WTC11 (cell line): Measurements from ENCODE around the gene MED9. TPM values are rescaled to one million over a fixed set of nuclear protein-coding genes. Genes with fewer than 3 reads are reported as not detected.

Experiments
- ATAC-seq: fragments of 200-7000 bp; cut with Tn5 transposase; 2 replicates; pipeline ENCODE4 v1.10.0; 2021; ENCODE audit warnings: mild to moderate bottlenecking, moderate library complexity
- CTCF ChIA-PET: fragments of 300-600 bp; sonication (Branson Sonifier 250); formaldehyde crosslinking; loops from one replicate; lab custom pipeline; 2021; ENCODE audit warnings: antibody characterized with exemption; lab: Charles Lee
- POLR2A ChIA-PET: fragments of 350-600 bp; sonication (Branson Sonifier 250); formaldehyde crosslinking; loops from one replicate; lab custom pipeline; 2021; ENCODE audit warnings: antibody characterized with exemption; lab: Charles Lee
- DNase-seq: peaks from one replicate; pipeline ENCODE4 v3.0.0; 2021; ENCODE audit warnings: low spot score
- H3K27ac Mint-ChIP-seq: 2 replicates; pipeline ENCODE4 v1.8.0; 2021; ENCODE audit warnings: mixed read lengths
- H3K27me3 Mint-ChIP-seq: 2 replicates; pipeline ENCODE4 v1.8.0; 2021; ENCODE audit warnings: low read depth, mild to moderate bottlenecking, moderate library complexity, mixed read lengths
- H3K36me3 Mint-ChIP-seq: 2 replicates; pipeline ENCODE4 v1.8.0; 2021; ENCODE audit warnings: mixed read lengths
- H3K4me1 Mint-ChIP-seq: 2 replicates; pipeline ENCODE4 v1.8.0; 2022; ENCODE audit warnings: mixed read lengths
- H3K4me3 Mint-ChIP-seq: 2 replicates; pipeline ENCODE4 v1.8.0; 2021; ENCODE audit warnings: mild to moderate bottlenecking, moderate library complexity, mixed read lengths
- H3K9me3 Mint-ChIP-seq: 2 replicates; pipeline ENCODE4 v1.8.0; 2021; ENCODE audit warnings: mixed read lengths
- CBFB ChIP-seq: sonication (generic); formaldehyde crosslinking; IDR thresholded peaks from 2 replicates; pipeline ENCODE4 v1.8.1; 2022; ENCODE audit warnings: mild to moderate bottlenecking, low read depth, missing genetic modification reagents
- CREB1 ChIP-seq: sonication (generic); formaldehyde crosslinking; IDR thresholded peaks from 2 replicates; pipeline ENCODE4 v1.8.0; 2023; ENCODE audit warnings: mild to moderate bottlenecking, missing genetic modification reagents
- ELF4 ChIP-seq: sonication (generic); formaldehyde crosslinking; IDR thresholded peaks from 2 replicates; pipeline ENCODE4 v1.8.1; 2022; ENCODE audit warnings: low read depth, mild to moderate bottlenecking, moderate library complexity, missing genetic modification reagents
- GRHL2 ChIP-seq: fragments of 250-450 bp; sonication (Bioruptor Pico); IDR thresholded peaks from 2 replicates; pipeline ENCODE4 v1.8.0; 2022; ENCODE audit warnings: mild to moderate bottlenecking, moderate library complexity; ENCODE audit not compliant: insufficient replicate concordance, severe bottlenecking
- GTF2I ChIP-seq: fragments of 250-450 bp; sonication (Bioruptor Pico); conservative IDR thresholded peaks from 2 replicates; pipeline ENCODE4 v1.4.0; 2021; ENCODE audit warnings: mild to moderate bottlenecking
- KAT7 ChIP-seq: sonication (generic); formaldehyde crosslinking; IDR thresholded peaks from 2 replicates; pipeline ENCODE4 v1.8.1; 2023; ENCODE audit warnings: missing genetic modification reagents, mild to moderate bottlenecking, borderline replicate concordance
- NFYB ChIP-seq: sonication (generic); formaldehyde crosslinking; conservative IDR thresholded peaks from 2 replicates; pipeline ENCODE4 v1.8.0; 2022; ENCODE audit warnings: low read depth, missing genetic modification reagents
- SMAD4 ChIP-seq: sonication (generic); formaldehyde crosslinking; IDR thresholded peaks from 2 replicates; pipeline ENCODE4 v1.8.0; 2022; ENCODE audit warnings: mild to moderate bottlenecking, missing genetic modification reagents
- total RNA-seq: library from RNA; stranded (reverse); gene quantifications from 3 replicates; pipeline ENCODE4 v1.2.3, GENCODE V29; 2021
- TF ChIP-seq, protein P1 (sequence below): sonication (generic); formaldehyde crosslinking; IDR thresholded peaks from 2 replicates; pipeline ENCODE4 v1.8.0; 2022; ENCODE audit warnings: missing genetic modification reagents
- TF ChIP-seq, protein P2 (sequence below): fragments of 250-450 bp; sonication (Bioruptor Pico); IDR thresholded peaks from 2 replicates; pipeline ENCODE4 v1.8.0; 2021; ENCODE audit warnings: mild to moderate bottlenecking
- TF ChIP-seq, protein P3 (sequence below): sonication (generic); formaldehyde crosslinking; IDR thresholded peaks from 2 replicates; pipeline ENCODE4 v1.8.1; 2022; ENCODE audit warnings: mild to moderate bottlenecking, moderate library complexity, missing genetic modification reagents
- TF ChIP-seq, protein P4 (sequence below): sonication (generic); formaldehyde crosslinking; conservative IDR thresholded peaks from 2 replicates; pipeline ENCODE4 v1.8.1; 2023; ENCODE audit warnings: mild to moderate bottlenecking, low read depth, missing genetic modification reagents, moderate library complexity

The MED9 gene
- total RNA-seq, 1 experiment from 2014 or later = 21.1 TPM

DNA sequence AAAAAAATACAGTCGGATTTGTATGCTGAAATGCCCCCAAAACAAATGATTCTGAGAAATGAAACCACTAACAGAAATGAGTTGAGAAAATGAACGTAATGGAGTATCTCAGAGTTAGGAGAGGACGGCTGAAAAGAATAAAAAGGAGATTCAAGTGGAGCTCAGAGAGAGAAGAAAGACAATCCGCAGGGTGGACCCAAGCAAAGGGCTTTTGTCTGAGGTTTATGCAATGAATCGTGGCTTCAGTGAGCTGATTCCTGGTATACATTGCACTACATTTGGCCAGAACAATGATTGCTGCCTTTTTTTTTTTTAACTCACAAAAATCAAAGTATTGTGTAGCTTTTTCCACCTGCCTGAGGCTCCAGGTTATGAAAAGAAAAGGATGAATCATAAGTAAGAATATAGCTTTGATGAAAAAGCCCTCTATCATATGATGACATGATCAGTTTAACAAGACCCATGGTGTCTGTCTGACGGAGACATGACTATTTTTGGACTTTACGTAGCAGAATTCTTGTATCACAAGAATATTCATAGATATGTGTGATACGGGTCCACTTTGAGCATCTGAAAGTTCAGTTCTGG is 4.4 kb upstream of the MED9 start (continued):
- TF ChIP-seq, protein P1, sequence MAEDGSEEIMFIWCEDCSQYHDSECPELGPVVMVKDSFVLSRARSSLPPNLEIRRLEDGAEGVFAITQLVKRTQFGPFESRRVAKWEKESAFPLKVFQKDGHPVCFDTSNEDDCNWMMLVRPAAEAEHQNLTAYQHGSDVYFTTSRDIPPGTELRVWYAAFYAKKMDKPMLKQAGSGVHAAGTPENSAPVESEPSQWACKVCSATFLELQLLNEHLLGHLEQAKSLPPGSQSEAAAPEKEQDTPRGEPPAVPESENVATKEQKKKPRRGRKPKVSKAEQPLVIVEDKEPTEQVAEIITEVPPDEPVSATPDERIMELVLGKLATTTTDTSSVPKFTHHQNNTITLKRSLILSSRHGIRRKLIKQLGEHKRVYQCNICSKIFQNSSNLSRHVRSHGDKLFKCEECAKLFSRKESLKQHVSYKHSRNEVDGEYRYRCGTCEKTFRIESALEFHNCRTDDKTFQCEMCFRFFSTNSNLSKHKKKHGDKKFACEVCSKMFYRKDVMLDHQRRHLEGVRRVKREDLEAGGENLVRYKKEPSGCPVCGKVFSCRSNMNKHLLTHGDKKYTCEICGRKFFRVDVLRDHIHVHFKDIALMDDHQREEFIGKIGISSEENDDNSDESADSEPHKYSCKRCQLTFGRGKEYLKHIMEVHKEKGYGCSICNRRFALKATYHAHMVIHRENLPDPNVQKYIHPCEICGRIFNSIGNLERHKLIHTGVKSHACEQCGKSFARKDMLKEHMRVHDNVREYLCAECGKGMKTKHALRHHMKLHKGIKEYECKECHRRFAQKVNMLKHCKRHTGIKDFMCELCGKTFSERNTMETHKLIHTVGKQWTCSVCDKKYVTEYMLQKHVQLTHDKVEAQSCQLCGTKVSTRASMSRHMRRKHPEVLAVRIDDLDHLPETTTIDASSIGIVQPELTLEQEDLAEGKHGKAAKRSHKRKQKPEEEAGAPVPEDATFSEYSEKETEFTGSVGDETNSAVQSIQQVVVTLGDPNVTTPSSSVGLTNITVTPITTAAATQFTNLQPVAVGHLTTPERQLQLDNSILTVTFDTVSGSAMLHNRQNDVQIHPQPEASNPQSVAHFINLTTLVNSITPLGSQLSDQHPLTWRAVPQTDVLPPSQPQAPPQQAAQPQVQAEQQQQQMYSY = no peak
- no peak for TF ChIP-seq GRHL2 (CRISPR knock-in tag)

DNA sequence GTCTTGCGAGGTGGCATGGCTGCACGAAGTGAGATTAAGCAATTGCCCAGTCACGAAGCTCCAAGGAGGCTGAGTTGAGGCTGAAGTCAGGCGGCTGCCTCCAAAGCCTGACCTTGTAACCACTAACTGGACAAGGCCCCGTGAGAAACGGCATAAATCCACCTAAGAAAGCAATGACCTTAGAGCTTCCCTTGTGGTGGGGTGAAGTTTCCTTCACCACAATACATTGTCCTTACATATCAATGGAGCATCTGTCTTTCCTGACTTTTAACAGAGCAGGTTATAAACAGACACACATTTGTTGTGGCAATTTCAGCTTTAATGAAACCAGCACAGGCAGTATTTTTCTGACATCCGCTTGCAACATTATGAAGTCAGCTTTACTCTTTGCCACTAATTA is 2.5 kb upstream of the MED9 start:
- Mint-ChIP-seq H3K36me3 (no peaks in the 10 kb centered on the region), H3K27me3 (peaks cover 13% of the 10 kb centered on the region), H3K27ac (no peak overlapping the region), H3K4me3 (no peak overlapping the region), H3K4me1 (peaks cover 17% of the 10 kb centered on the region), H3K9me3 (no peaks in the 10 kb centered on the region)
- POLR2A ChIA-PET = interaction anchor here (0.6 kb wide), 1 partner anchor 22 kb away, joined by 3 read pairs; the partner anchor contains the start of gene RASD1
- CTCF ChIA-PET = no interaction called here
- ATAC-seq = no peak
- no peak for DNase-seq
- TF ChIP-seq, protein P2, sequence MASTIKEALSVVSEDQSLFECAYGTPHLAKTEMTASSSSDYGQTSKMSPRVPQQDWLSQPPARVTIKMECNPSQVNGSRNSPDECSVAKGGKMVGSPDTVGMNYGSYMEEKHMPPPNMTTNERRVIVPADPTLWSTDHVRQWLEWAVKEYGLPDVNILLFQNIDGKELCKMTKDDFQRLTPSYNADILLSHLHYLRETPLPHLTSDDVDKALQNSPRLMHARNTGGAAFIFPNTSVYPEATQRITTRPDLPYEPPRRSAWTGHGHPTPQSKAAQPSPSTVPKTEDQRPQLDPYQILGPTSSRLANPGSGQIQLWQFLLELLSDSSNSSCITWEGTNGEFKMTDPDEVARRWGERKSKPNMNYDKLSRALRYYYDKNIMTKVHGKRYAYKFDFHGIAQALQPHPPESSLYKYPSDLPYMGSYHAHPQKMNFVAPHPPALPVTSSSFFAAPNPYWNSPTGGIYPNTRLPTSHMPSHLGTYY (CRISPR knock-in tag) = no peak
- TF ChIP-seq CBFB (CRISPR knock-in tag) = no peak
- TF ChIP-seq, protein P1 = no peak
- TF ChIP-seq, protein P3, sequence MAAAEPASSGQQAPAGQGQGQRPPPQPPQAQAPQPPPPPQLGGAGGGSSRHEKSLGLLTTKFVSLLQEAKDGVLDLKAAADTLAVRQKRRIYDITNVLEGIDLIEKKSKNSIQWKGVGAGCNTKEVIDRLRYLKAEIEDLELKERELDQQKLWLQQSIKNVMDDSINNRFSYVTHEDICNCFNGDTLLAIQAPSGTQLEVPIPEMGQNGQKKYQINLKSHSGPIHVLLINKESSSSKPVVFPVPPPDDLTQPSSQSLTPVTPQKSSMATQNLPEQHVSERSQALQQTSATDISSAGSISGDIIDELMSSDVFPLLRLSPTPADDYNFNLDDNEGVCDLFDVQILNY (CRISPR knock-in tag) = no peak
- TF ChIP-seq CREB1 (CRISPR knock-in tag) = no peak
- no peak for TF ChIP-seq NFYB (CRISPR knock-in tag)
- no peak for TF ChIP-seq GTF2I (CRISPR knock-in tag)
- no peak for TF ChIP-seq SMAD4 (CRISPR knock-in tag)
- no peak for TF ChIP-seq KAT7 (CRISPR knock-in tag)
- TF ChIP-seq, protein P4, sequence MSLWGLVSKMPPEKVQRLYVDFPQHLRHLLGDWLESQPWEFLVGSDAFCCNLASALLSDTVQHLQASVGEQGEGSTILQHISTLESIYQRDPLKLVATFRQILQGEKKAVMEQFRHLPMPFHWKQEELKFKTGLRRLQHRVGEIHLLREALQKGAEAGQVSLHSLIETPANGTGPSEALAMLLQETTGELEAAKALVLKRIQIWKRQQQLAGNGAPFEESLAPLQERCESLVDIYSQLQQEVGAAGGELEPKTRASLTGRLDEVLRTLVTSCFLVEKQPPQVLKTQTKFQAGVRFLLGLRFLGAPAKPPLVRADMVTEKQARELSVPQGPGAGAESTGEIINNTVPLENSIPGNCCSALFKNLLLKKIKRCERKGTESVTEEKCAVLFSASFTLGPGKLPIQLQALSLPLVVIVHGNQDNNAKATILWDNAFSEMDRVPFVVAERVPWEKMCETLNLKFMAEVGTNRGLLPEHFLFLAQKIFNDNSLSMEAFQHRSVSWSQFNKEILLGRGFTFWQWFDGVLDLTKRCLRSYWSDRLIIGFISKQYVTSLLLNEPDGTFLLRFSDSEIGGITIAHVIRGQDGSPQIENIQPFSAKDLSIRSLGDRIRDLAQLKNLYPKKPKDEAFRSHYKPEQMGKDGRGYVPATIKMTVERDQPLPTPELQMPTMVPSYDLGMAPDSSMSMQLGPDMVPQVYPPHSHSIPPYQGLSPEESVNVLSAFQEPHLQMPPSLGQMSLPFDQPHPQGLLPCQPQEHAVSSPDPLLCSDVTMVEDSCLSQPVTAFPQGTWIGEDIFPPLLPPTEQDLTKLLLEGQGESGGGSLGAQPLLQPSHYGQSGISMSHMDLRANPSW = no peak
- TF ChIP-seq ELF4 (CRISPR knock-in tag) = no peak
